NOMO-1 treated with DMSO at 0.1 percent for 48 hours (cell line): ENCODE results near the gene FNDC3B.

Source experiments
- DNase-seq: peaks from one replicate; lab custom pipeline; 2025; ENCODE audit not compliant: unreplicated experiment; lab: John Stamatoyannopoulos, UW

The FNDC3B gene

GRCh38 chr3:172324611-172325203, 285.3 kb downstream of the FNDC3B start:
- no peak for DNase-seq

GRCh38 chr3:172325461-172325860, 286.1 kb downstream of the FNDC3B start:
- DNase-seq, result no peak

- no peak for DNase-seq
Observed at GRCh38 chr3:172326993-172327392, 287.6 kb downstream of the FNDC3B start.

- DNase-seq, result no peak
Observed at GRCh38 chr3:172328282-172328681, 288.9 kb downstream of the FNDC3B start.

- DNase-seq, result no peak
Observed at GRCh38 chr3:172329070-172329469, 289.7 kb downstream of the FNDC3B start.

- DNase-seq, result no peak
Observed at GRCh38 chr3:172330413-172330812, 291.0 kb downstream of the FNDC3B start.

GRCh38 chr3:172332256-172333041, 293.1 kb downstream of the FNDC3B start:
- DNase-seq, result peak; percentile 38

- DNase-seq, result no peak
Observed at GRCh38 chr3:172333042-172333377, 293.6 kb downstream of the FNDC3B start.

- DNase-seq, result no peak
Observed at GRCh38 chr3:172333692-172334457, 294.5 kb downstream of the FNDC3B start.

GRCh38 chr3:172334671-172335207, 295.4 kb downstream of the FNDC3B start:
- DNase-seq, result no peak

GRCh38 chr3:172339892-172340291, 300.5 kb downstream of the FNDC3B start:
- no peak for DNase-seq

GRCh38 chr3:172340583-172340982, 301.2 kb downstream of the FNDC3B start:
- no peak for DNase-seq

GRCh38 chr3:172341482-172342059, 302.2 kb downstream of the FNDC3B start:
- peak; percentile 70 for DNase-seq

- no peak for DNase-seq
Observed at GRCh38 chr3:172342097-172342659, 302.8 kb downstream of the FNDC3B start.

GRCh38 chr3:172343117-172343516, 303.7 kb downstream of the FNDC3B start:
- DNase-seq, result no peak

- DNase-seq, result no peak
Observed at GRCh38 chr3:172343979-172344378, 304.6 kb downstream of the FNDC3B start.

GRCh38 chr3:172346161-172346560, 306.8 kb downstream of the FNDC3B start:
- no peak for DNase-seq

GRCh38 chr3:172347895-172348679, 308.7 kb downstream of the FNDC3B start:
- no peak for DNase-seq

GRCh38 chr3:172351895-172352466, 312.6 kb downstream of the FNDC3B start:
- no peak for DNase-seq

- no peak for DNase-seq
Observed at GRCh38 chr3:172352786-172353185, 313.4 kb downstream of the FNDC3B start.
